Transverse colon (tissue), 4 donors: ENCODE measurements around the gene DDX23.

Experiments
- CTCF ChIP-seq, 5 experiments: fragments of 200-600 bp in 3 of 5; fragments of 450-650 bp in 2 of 5; sonication (generic) in 3 of 5; IDR thresholded peaks; 1 replicate in 2 of 5; 2 replicates in 3 of 5; pipeline ENCODE4 v1.5.1; 2016 to 2017; ENCODE audit warnings: antibody characterized with exemption in 5 of 5, inconsistent platforms in 3 of 5, mild to moderate bottlenecking in 2 of 5, moderate library complexity in 1 of 5
- EP300 ChIP-seq: sonication (generic); formaldehyde crosslinking; IDR thresholded peaks from one replicate; pipeline ENCODE4 v1.6.1; 2017; ENCODE audit warnings: antibody characterized with exemption, low read depth
- POLR2A ChIP-seq: fragments of 450-650 bp; IDR thresholded peaks from one replicate; pipeline ENCODE4 v1.6.1; 2016; ENCODE audit warnings: antibody characterized with exemption, mild to moderate bottlenecking, moderate library complexity
- POLR2AphosphoS5 ChIP-seq, 3 donors: sonication (generic); formaldehyde crosslinking; IDR thresholded peaks; one replicate each; pipeline ENCODE4 v1.6.1; 2016; ENCODE audit warnings: antibody characterized with exemption in 3 of 3

DNA sequence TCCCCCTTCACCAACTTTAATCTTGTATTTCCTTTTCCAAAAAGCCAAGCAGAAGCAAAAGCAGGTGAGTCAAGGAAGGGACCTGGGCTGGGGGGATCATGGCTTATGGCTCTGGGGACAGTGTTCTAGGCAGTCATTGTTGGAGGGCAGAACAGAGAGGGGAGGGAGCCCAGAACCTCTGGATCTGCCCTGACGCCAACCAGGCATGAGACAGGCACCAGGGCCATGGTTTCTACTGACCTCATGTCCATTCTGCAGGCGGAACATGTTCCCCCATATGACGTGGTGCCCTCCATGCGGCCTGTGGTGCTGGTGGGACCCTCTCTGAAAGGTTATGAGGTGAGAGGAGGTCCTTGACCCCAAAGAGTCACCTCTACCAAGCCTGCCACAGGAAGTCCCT lies 27.1 kb downstream of the DDX23 start:
- TF ChIP-seq CTCF (IDR thresholded peaks at IDR 0.05) (no peak), POLR2A (no peak), POLR2AphosphoS5 (IDR thresholded peaks at IDR 0.05) (no peak), EP300 (no peak)
